NCI-H82 treated with DMSO at 0.1 percent for 48 hours (cell line): ENCODE data around the gene ERF.
"Not testable (repeated sequence)": the region's sequence is repeated elsewhere in the genome, so short reads cannot be mapped to it uniquely, and the experiment has no call there.

Experiments
- DNase-seq: peaks from one replicate; lab custom pipeline; 2025; ENCODE audit not compliant: unreplicated experiment; lab: John Stamatoyannopoulos, UW

The ERF gene

GRCh38 chr19:42275517-42275916 lies 20.6 kb upstream of the ERF start:
- no peak for DNase-seq

- peak; percentile 13 for DNase-seq
These were observed 20.2 kb upstream of the ERF start for GRCh38 chr19:42275103-42275502.

- DNase-seq: no peak
These were observed 19.2 kb upstream of the ERF start for GRCh38 chr19:42274065-42274682.

GRCh38 chr19:42273407-42274064 lies 18.6 kb upstream of the ERF start:
- no peak for DNase-seq

- no peak for DNase-seq
These were observed 18.1 kb upstream of the ERF start for GRCh38 chr19:42272989-42273406.

GRCh38 chr19:42272535-42272897 lies 17.6 kb upstream of the ERF start:
- DNase-seq: no peak

GRCh38 chr19:42271861-42272534 lies 17.1 kb upstream of the ERF start:
- no peak for DNase-seq

GRCh38 chr19:42271045-42271419 lies 16.1 kb upstream of the ERF start:
- DNase-seq: no peak

GRCh38 chr19:42270346-42271044 lies 15.6 kb upstream of the ERF start:
- no peak for DNase-seq

- DNase-seq: no peak
These were observed 14.8 kb upstream of the ERF start for GRCh38 chr19:42269478-42270345.

GRCh38 chr19:42268704-42269477 lies 14.0 kb upstream of the ERF start, which contains the start of gene CIC:
CIC (plus strand) TSS chr19:42269252; CDS start chr19:42271784, 2,532 bp downstream.
- peak; percentile 100 for DNase-seq

- DNase-seq: peak; percentile 100
These were observed 13.3 kb upstream of the ERF start for GRCh38 chr19:42268142-42268703.

- DNase-seq: no peak
These were observed 12.8 kb upstream of the ERF start for GRCh38 chr19:42267644-42268141.

- DNase-seq: not testable (repeated sequence)
These were observed 12.1 kb upstream of the ERF start for GRCh38 chr19:42266928-42267603.

GRCh38 chr19:42266105-42266504 lies 11.2 kb upstream of the ERF start:
- DNase-seq: not testable (repeated sequence)

GRCh38 chr19:42261763-42262162 lies 6.8 kb upstream of the ERF start:
- no peak for DNase-seq

GRCh38 chr19:42257842-42258241 lies 2.9 kb upstream of the ERF start:
- DNase-seq: not testable (repeated sequence)

GRCh38 chr19:42255766-42256745 lies 1.1 kb upstream of the ERF start:
- no peak for DNase-seq
